ENCODE results near the gene PCED1B. TPM values are rescaled to one million over a fixed set of nuclear protein-coding genes. Genes with fewer than 3 reads are reported as not detected.
A peak's percentile ranks its signal among the peaks of the same experiment; 100 is the strongest.

PCED1B gene
- total RNA-seq, 2 donors from 2014 or later = 2.3 to 14.2 TPM

DNA sequence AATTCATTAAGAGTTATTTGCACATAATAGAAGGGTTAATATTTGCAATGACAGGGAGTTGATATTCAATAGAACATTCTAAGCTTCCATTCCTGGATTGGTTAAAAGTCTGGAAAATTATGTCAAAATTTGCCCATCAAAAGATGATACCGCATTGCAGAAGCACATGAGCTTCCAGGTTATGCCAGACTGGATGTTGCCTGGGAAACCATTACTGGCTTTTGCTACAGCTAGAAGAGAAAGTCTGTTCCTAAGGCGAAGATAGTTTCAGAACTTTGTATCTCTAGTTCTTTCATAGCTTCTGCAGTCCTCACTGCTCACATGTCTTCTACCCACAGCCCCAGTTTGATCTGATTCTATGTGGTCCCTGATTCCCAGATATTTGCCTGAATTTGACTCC is 122.8 kb downstream of the PCED1B start:
- ATAC-seq (no peak), DNase-seq (no peak)
- Histone ChIP-seq H3K27me3 (no peaks in the 10 kb centered on the region), H3K4me3 (no peak overlapping the region), H3K36me3 (replicated peaks in 1 of 2; ENCODE audit: insufficient read depth in 1 of 2, low read depth in 2 of 2) (no peaks in the 10 kb centered on the region), H3K27ac (no peak overlapping the region), H3K4me1 (no peaks in the 10 kb centered on the region), H3K9me3 (no peaks in the 10 kb centered on the region)
- no peak for TF ChIP-seq POLR2A (IDR thresholded peaks at IDR 0.05)
- WGBS, 2 donors = 78 to 94% methylated on average over 2 of the region's 2 CpGs
- intact Hi-C loops (cut with DNase I) = no loop called here

DNA sequence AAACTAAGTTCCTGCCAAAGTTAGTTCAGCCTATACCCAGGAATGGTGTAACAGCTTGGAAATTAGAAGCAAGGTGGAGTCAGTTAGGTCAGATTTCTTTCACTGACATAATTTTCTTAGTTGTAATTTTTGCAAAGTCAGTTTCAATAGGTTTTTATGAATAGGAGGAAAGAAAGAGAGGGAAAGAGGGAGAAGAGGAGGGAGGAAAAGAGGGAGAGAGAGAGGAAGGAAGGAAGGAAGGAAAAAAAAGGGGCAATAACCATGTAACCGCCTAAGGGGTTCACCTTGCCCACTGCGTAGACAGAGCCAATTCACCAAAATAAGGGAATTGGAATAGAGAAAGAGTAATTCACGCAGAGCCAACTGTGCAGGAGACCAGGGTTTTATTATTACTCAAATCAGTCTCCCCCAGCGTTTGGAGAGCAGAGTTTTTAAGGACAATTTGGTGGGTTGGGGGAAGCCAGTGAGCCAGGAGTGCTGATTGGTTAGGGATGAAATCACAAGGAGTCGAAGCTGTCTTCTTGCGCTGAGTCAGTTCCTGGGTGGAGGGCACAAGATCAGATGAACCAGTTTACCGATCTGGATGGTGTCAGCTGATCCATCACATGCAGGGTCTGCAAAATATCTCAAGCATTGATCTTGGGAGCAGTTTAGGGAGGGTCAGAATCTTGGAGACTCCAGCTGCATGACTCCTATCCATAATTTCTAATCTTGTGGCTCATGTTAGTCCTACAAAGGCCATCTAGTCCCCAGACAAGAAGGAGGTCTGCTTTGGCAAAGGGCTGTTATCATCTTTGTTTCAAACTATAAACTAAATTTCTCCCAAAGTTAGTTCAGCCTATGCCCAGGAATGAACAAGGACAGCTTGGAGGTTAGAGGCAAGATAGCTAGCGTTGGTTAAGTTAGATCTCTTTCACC is 126.4 kb downstream of the PCED1B start:
- no peaks in the 10 kb centered on the region for H3K9me3 ChIP-seq
- no peak overlapping the region for H3K4me3 ChIP-seq
- ATAC-seq (no peak), DNase-seq (no peak)
- H3K27me3 ChIP-seq = no peaks in the 10 kb centered on the region
- H3K27ac ChIP-seq = no peak overlapping the region
- no peak for TF ChIP-seq POLR2A (IDR thresholded peaks at IDR 0.05)
- TF ChIP-seq, protein P1, sequence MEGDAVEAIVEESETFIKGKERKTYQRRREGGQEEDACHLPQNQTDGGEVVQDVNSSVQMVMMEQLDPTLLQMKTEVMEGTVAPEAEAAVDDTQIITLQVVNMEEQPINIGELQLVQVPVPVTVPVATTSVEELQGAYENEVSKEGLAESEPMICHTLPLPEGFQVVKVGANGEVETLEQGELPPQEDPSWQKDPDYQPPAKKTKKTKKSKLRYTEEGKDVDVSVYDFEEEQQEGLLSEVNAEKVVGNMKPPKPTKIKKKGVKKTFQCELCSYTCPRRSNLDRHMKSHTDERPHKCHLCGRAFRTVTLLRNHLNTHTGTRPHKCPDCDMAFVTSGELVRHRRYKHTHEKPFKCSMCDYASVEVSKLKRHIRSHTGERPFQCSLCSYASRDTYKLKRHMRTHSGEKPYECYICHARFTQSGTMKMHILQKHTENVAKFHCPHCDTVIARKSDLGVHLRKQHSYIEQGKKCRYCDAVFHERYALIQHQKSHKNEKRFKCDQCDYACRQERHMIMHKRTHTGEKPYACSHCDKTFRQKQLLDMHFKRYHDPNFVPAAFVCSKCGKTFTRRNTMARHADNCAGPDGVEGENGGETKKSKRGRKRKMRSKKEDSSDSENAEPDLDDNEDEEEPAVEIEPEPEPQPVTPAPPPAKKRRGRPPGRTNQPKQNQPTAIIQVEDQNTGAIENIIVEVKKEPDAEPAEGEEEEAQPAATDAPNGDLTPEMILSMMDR (IDR thresholded peaks at IDR 0.05) = no peak
- WGBS, 2 donors = 69 to 77% methylated on average over 8 of the region's 8 CpGs
- H3K36me3 ChIP-seq (replicated peaks in 1 of 2; ENCODE audit: insufficient read depth in 1 of 2, low read depth in 2 of 2) = no peaks in the 10 kb centered on the region
- peaks cover 8% of the 10 kb centered on the region for H3K4me1 ChIP-seq
- intact Hi-C loops (cut with DNase I) = no loop called here

DNA sequence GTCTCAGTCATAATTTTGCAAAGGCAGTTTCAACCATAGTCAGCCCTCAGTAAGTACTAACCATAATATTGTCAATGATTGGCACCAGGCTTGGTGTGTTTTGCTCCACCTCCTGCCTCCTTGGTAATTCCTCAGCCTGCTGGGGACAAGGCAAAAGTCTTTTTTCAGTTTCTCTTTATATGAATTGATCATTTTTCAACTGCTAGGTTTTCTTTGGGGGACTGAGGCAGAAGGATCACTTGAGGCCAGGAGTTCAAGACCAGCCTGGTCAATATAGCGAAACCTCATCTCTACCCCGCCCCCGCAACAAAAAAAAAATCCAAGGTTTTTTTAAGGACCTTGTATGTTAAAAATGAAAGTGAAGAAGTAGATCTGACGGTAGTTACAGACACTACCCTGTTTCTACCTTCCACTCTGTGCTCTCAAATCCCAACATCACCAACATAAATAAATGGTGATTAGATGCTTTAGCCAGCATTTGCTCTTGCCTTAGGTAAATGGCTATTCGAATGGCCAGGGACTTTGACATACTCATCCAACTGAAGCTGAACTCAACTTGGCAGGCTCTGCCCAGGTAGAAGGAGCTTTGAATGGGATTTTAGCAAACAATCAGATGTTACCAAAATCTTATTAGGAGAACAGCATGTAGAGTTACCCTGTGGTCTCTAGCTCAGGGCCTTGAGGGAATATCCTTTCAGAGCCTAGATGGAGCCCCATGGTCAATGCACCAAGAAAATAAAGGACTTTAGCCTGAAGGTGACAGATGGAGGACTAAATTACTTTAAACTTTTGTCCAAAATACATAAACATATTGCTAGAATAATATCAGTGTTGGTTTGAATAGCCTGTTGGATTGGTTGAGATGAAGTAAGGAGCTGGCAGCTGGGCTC is 127.3 kb downstream of the PCED1B start:
- Histone ChIP-seq H3K27me3 (no peaks in the 10 kb centered on the region), H3K4me1 (peaks cover 8% of the 10 kb centered on the region), H3K36me3 (replicated peaks in 1 of 2; ENCODE audit: insufficient read depth in 1 of 2, low read depth in 2 of 2) (no peaks in the 10 kb centered on the region), H3K4me3 (no peak overlapping the region), H3K9me3 (no peaks in the 10 kb centered on the region), H3K27ac (peak overlapping the region in 1 of 4 donors; percentile 24)
- intact Hi-C loops (cut with DNase I) = no loop called here
- no peak for TF ChIP-seq POLR2A (IDR thresholded peaks at IDR 0.05)
- TF ChIP-seq, protein P1 (IDR thresholded peaks at IDR 0.05) = no peak
- DNase-seq (no peak), ATAC-seq (no peak)
- 82 to 96% methylated on average over 5 of the region's 5 CpGs for WGBS, 2 donors

DNA sequence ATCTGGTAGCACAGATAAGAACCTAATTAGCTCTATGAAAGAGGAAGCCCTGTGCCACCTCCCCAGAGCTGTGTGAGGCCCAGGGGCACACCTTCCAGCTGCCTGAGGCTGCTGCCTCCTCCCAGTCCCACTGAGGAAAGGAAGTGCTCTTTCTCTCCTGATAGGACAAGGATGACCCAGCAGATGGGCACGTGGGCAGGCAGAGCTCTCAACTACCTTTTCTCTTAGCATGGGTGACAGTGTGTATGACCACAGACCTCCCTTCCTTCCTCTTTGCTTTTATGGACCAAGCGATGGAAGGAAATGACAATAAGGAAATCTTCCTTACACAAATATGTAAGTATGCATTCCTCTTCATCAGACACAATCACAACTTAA is 127.9 kb downstream of the PCED1B start:
- Histone ChIP-seq H3K27ac (peak overlapping the region in 1 of 4 donors; percentile 24), H3K4me1 (peaks cover 8% of the 10 kb centered on the region), H3K4me3 (no peak overlapping the region), H3K36me3 (replicated peaks in 1 of 2; ENCODE audit: insufficient read depth in 1 of 2, low read depth in 2 of 2) (no peaks in the 10 kb centered on the region), H3K27me3 (no peaks in the 10 kb centered on the region), H3K9me3 (no peaks in the 10 kb centered on the region)
- intact Hi-C loops (cut with DNase I) = no loop called here
- 77 to 83% methylated on average over 2 of the region's 2 CpGs for WGBS, 2 donors
- TF ChIP-seq, protein P1 (IDR thresholded peaks at IDR 0.05) = no peak
- no peak for TF ChIP-seq POLR2A (IDR thresholded peaks at IDR 0.05)
- no peak for ATAC-seq
- peak in 1 of 4 donors; percentile 35 for DNase-seq

DNA sequence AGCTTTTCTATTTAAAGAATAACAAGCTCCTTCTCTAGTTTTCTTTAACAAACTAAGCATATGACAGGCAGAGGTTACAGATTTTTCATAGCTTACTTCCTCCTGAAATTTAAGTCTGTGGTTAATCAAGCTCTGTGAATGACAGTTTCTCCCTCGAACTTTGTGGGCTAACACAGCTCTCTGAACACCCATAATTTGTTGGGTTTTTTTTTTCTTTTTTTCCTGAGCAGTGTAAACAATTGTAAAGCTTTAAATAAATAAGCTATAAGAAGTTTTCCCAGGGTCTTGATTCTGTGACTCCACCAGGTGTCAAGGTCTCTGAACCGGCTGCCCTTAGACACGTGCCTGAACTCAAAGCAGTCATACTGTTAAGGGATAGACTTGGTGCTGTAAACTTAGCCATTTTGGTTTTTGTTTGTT is 128.4 kb downstream of the PCED1B start:
- intact Hi-C loops (cut with DNase I) = no loop called here
- no peaks in the 10 kb centered on the region for H3K27me3 ChIP-seq
- no peak for TF ChIP-seq POLR2A (IDR thresholded peaks at IDR 0.05)
- TF ChIP-seq, protein P1 (IDR thresholded peaks at IDR 0.05) = no peak
- ATAC-seq = no peak
- peak overlapping the region in 1 of 4 donors; percentile 24 for H3K27ac ChIP-seq
- no peak overlapping the region for H3K4me3 ChIP-seq
- no peaks in the 10 kb centered on the region for H3K36me3 ChIP-seq (replicated peaks in 1 of 2; ENCODE audit: insufficient read depth in 1 of 2, low read depth in 2 of 2)
- WGBS, 2 donors = 28 to 29% methylated on average over 3 of the region's 3 CpGs
- H3K4me1 ChIP-seq = peaks cover 8% of the 10 kb centered on the region
- no peaks in the 10 kb centered on the region for H3K9me3 ChIP-seq
- DNase-seq = no peak
